Astrocyte (in vitro differentiated cells and primary cell): ENCODE data around the gene KRTAP9-7.

Experiments
- CTCF ChIP-seq: IDR thresholded peaks from 2 replicates; pipeline ENCODE4 v1.5.1; 2011; ENCODE audit warnings: low read depth, mild to moderate bottlenecking, inconsistent platforms, low read length, moderate library complexity; ENCODE audit not compliant: insufficient read depth
- EZH2 ChIP-seq: IDR thresholded peaks from 2 replicates; pipeline ENCODE4 v1.6.1; 2012; ENCODE audit warnings: mild to moderate bottlenecking, low read length, inconsistent platforms; ENCODE audit not compliant: insufficient read depth

GRCh38 chr17:41311111-41311510 lies 35.6 kb downstream of the KRTAP9-7 start:
- TF ChIP-seq CTCF (no peak), EZH2 (no peak)
